Mucosa of stomach (tissue), 1 donor: Measurements from ENCODE around the gene ANK3.

ENCODE experiments used
- H3K27me3 ChIP-seq: one replicate; pipeline ENCODE4 v1.7.0; 2013; ENCODE audit warnings: mild to moderate bottlenecking, low read length; ENCODE audit not compliant: control insufficient read depth, insufficient read depth
- H3K36me3 ChIP-seq: one replicate; pipeline ENCODE4 v1.7.0; 2013; ENCODE audit warnings: low read length; ENCODE audit not compliant: control insufficient read depth, insufficient read depth
- H3K4me1 ChIP-seq: one replicate; pipeline ENCODE4 v1.7.0; 2013; ENCODE audit warnings: mild to moderate bottlenecking, low read length; ENCODE audit not compliant: control insufficient read depth, insufficient read depth
- H3K4me3 ChIP-seq: one replicate; pipeline ENCODE4 v1.7.0; 2013; ENCODE audit warnings: low read length
- H3K9ac ChIP-seq: one replicate; pipeline ENCODE4 v1.7.0; 2013; ENCODE audit warnings: mild to moderate bottlenecking, low read length, moderate library complexity
- H3K9me3 ChIP-seq: one replicate; pipeline ENCODE4 v1.7.0; 2013; ENCODE audit warnings: mild to moderate bottlenecking, low read length, moderate library complexity; ENCODE audit not compliant: control insufficient read depth
- donor health status: Pancreatic carcinoma.

Gene ANK3

GRCh38 chr10:60406182-60406581, 16.5 kb upstream of the ANK3 start:
- H3K9ac ChIP-seq: no peak overlapping the region
- no peaks in the 10 kb centered on the region for H3K36me3 ChIP-seq
- no peaks in the 10 kb centered on the region for H3K9me3 ChIP-seq
- H3K27me3 ChIP-seq: no peaks in the 10 kb centered on the region
- H3K4me3 ChIP-seq: no peak overlapping the region
- H3K4me1 ChIP-seq: no peaks in the 10 kb centered on the region

GRCh38 chr10:60405172-60405571, 15.5 kb upstream of the ANK3 start:
- H3K4me3 ChIP-seq: no peak overlapping the region
- H3K36me3 ChIP-seq: no peaks in the 10 kb centered on the region
- no peaks in the 10 kb centered on the region for H3K27me3 ChIP-seq
- H3K9me3 ChIP-seq: no peaks in the 10 kb centered on the region
- no peaks in the 10 kb centered on the region for H3K4me1 ChIP-seq
- H3K9ac ChIP-seq: no peak overlapping the region

GRCh38 chr10:60403168-60403873, 13.6 kb upstream of the ANK3 start:
- no peaks in the 10 kb centered on the region for H3K9me3 ChIP-seq
- no peak overlapping the region for H3K4me3 ChIP-seq
- no peaks in the 10 kb centered on the region for H3K4me1 ChIP-seq
- no peaks in the 10 kb centered on the region for H3K36me3 ChIP-seq
- H3K27me3 ChIP-seq: no peaks in the 10 kb centered on the region
- H3K9ac ChIP-seq: no peak overlapping the region

- H3K9me3 ChIP-seq: no peaks in the 10 kb centered on the region
These were observed 10.7 kb upstream of the ANK3 start for GRCh38 chr10:60400366-60400765.

GRCh38 chr10:60399328-60399727, 9.7 kb upstream of the ANK3 start:
- no peaks in the 10 kb centered on the region for H3K36me3 ChIP-seq
- H3K4me1 ChIP-seq: no peaks in the 10 kb centered on the region
- no peaks in the 10 kb centered on the region for H3K27me3 ChIP-seq
- H3K9me3 ChIP-seq: no peaks in the 10 kb centered on the region
- H3K4me3 ChIP-seq: no peak overlapping the region
- no peak overlapping the region for H3K9ac ChIP-seq

More at GRCh38 chr10:60400366-60400765, 10.7 kb upstream of the ANK3 start:
- no peaks in the 10 kb centered on the region for H3K4me1 ChIP-seq
- H3K9ac ChIP-seq: no peak overlapping the region
- no peaks in the 10 kb centered on the region for H3K27me3 ChIP-seq
- H3K36me3 ChIP-seq: no peaks in the 10 kb centered on the region
- no peak overlapping the region for H3K4me3 ChIP-seq

GRCh38 chr10:60397792-60398191, 8.1 kb upstream of the ANK3 start:
- no peak overlapping the region for H3K9ac ChIP-seq
- H3K36me3 ChIP-seq: no peaks in the 10 kb centered on the region
- no peaks in the 10 kb centered on the region for H3K27me3 ChIP-seq
- no peak overlapping the region for H3K4me3 ChIP-seq
- no peaks in the 10 kb centered on the region for H3K4me1 ChIP-seq
- H3K9me3 ChIP-seq: no peaks in the 10 kb centered on the region

GRCh38 chr10:60396766-60397165, 7.1 kb upstream of the ANK3 start:
- Histone ChIP-seq H3K4me3 (no peak overlapping the region), H3K9me3 (no peaks in the 10 kb centered on the region), H3K9ac (no peak overlapping the region), H3K27me3 (no peaks in the 10 kb centered on the region), H3K4me1 (no peaks in the 10 kb centered on the region), H3K36me3 (no peaks in the 10 kb centered on the region)

GRCh38 chr10:60395711-60396110, 6.0 kb upstream of the ANK3 start:
- no peaks in the 10 kb centered on the region for H3K4me1 ChIP-seq
- H3K9me3 ChIP-seq: no peaks in the 10 kb centered on the region
- no peaks in the 10 kb centered on the region for H3K27me3 ChIP-seq
- H3K4me3 ChIP-seq: no peak overlapping the region
- no peak overlapping the region for H3K9ac ChIP-seq
- no peaks in the 10 kb centered on the region for H3K36me3 ChIP-seq

- H3K27me3 ChIP-seq: no peaks in the 10 kb centered on the region
- no peak overlapping the region for H3K4me3 ChIP-seq
- no peaks in the 10 kb centered on the region for H3K4me1 ChIP-seq
- no peaks in the 10 kb centered on the region for H3K9me3 ChIP-seq
- no peaks in the 10 kb centered on the region for H3K36me3 ChIP-seq
- H3K9ac ChIP-seq: no peak overlapping the region
These were observed 4.8 kb upstream of the ANK3 start for GRCh38 chr10:60394446-60394845.

- Histone ChIP-seq H3K9ac (no peak overlapping the region), H3K9me3 (no peaks in the 10 kb centered on the region), H3K4me3 (no peak overlapping the region), H3K27me3 (no peaks in the 10 kb centered on the region), H3K36me3 (no peaks in the 10 kb centered on the region), H3K4me1 (peaks cover 9% of the 10 kb centered on the region)
These were observed 550 bp upstream of the ANK3 start for GRCh38 chr10:60390224-60390626.

GRCh38 chr10:60388709-60389301, 870 bp downstream of the ANK3 start:
- H3K9ac ChIP-seq: peak overlapping the region; percentile 10
- no peak overlapping the region for H3K4me3 ChIP-seq
- H3K36me3 ChIP-seq: no peaks in the 10 kb centered on the region
- no peaks in the 10 kb centered on the region for H3K27me3 ChIP-seq
- peaks cover 11% of the 10 kb centered on the region for H3K4me1 ChIP-seq
- H3K9me3 ChIP-seq: no peaks in the 10 kb centered on the region

- Histone ChIP-seq H3K9me3 (no peaks in the 10 kb centered on the region), H3K27me3 (no peaks in the 10 kb centered on the region), H3K4me1 (peaks cover 11% of the 10 kb centered on the region), H3K4me3 (no peak overlapping the region), H3K36me3 (no peaks in the 10 kb centered on the region), H3K9ac (no peak overlapping the region)
These were observed 1.5 kb downstream of the ANK3 start for GRCh38 chr10:60388116-60388625.
